Activated CD4-positive, alpha-beta T cell treated with anti-CD3 and anti-CD28 coated beads, Interleukin-10, Interleukin-2, amounts not matched to agents 100 ng/mL and 50 ng/mL, durations not matched to agents 16 hours and 8 hours (primary cell): Measurements from ENCODE around the gene PPP6R2.
"Not testable (repeated sequence)": the region's sequence is repeated elsewhere in the genome, so short reads cannot be mapped to it uniquely, and the experiment has no call there.

Source experiments
- DNase-seq: peaks from one replicate; pipeline ENCODE4 v3.0.0-alpha.2; 2020

PPP6R2 gene

DNA sequence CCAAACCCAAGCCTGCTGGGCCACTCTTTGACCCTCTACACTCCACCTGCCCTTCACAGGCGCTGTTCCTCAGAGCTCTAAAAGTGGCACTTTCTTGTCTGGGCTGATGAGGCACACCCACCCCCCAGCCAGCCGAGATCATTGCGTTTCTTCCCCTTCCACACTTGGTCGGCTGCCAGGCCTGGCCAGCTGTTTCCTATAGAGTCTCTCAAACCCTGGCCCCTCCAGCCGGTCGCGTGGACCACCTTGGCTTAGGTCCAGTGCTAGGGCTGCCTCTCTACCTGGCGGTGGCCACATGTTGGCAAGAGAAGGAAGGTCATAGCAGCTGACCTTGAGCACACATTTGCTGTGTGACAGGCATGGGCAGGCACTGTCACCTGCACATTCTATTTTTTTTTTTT, 60.6 kb downstream of the PPP6R2 start:
- no peak for DNase-seq

DNA sequence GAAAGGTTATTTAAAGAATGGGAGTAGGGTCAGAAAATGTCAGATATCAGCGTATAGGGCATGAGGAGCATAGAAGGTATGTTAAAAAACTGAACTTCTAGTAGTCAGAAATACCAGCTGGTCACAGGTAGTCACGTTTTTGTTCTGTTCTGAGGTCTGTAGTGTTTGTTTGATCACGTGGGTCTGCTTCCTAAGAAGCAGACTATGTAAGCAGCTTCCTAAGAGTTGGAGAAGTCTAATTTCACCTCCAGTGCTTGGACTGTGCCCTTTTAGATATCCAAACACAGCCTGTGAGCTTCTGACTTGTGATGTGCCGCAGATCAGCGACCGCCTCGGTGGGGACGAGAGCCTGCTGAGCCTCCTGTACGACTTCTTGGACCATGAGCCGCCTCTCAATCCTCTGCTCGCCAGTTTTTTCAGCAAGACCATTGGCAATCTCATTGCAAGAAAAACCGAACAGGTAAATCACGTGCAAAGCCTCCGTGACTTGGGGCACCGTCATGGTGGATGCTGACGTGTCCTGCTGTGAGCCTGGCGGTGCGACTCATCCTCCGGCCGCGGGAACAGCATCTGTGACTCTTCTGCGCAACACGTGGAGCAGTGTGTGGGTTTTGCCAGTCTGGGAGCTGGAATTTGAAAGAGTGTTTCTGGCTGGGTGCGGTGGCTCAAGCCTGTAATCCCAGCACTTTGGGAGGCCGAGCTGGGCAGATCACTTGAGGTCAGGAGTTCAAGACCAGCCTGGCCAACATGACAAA, 63.5 kb downstream of the PPP6R2 start:
- no peak for DNase-seq

DNA sequence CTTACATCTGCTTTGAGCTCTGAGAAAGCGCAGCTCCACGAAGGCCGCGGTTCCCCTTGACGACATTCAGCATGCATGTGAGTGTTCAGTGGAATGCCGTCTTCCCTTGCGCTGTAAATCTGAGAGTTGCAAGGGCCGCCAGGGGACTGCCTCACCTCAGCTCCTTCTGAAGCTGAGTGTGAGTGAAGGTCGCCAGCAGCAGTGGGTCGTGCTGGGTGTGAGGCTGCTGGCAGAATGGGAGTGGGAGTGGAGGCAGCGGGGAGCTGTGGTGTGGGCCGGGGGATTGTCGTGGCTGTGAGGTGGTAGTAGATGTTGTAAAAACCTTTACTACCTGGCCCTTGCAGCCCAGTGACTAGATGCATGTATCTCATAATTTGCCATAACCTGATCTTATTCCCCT, 65.2 kb downstream of the PPP6R2 start:
- DNase-seq: no peak

- DNase-seq: not testable (repeated sequence)
These were observed 65.8 kb downstream of the PPP6R2 start for GRCh38 chr22:50408954-50409353.

DNA sequence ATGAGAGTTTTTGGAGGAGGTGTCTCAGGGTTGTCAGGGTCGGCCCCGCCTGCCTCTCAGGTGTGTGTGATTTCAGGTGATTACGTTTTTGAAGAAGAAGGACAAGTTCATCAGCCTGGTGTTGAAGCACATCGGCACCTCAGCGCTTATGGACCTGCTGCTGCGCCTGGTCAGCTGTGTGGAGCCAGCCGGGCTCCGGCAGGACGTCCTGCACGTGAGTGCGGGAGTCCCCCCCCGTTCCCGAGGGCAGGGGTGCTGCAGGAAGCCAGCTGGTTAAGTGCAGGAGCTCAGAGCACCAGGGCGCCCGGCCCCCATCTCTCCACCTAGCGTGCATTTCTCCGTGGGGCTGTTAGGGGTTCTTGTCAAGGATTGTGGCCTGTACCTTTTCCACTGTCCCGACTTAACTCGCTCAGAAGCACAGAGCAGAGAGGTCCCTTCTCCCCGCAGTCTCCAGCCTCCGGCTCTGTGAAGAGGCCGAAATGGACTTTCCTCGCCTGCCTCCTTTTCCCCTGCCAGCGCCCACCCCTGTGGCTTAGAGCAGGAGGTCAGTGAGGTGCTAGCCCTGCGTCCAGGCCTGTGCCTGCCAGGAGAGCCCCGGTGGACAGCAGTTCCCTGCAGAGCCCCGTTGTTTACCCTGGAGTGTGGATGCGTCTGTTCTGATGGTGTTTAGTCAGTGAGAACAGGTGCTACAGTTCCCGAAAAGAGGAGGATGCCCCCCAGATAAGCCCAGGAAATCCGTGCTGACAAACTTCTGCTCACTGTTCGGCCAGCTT, 71.5 kb downstream of the PPP6R2 start:
- no peak for DNase-seq

DNA sequence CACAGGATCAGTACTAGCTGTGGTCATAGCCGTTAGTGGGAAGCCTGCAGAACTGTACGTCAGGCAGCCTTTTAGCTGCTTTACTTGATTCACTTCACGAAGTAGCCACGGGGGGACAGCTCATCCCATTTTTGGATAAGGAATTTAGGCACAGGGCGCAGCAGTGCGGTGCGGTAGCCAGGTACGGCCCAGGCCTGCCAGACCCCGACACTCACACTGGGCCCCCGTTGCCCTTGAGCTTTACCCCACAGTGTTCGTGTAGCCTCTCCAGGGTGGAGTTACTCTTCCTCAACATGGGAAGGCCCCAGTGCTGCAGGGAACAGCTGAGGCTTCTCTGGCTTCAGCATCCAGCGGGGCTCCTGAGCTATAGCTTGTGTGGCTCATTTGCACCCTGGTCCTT, 72.3 kb downstream of the PPP6R2 start:
- DNase-seq: no peak

GRCh38 chr22:50416996-50417395, 73.9 kb downstream of the PPP6R2 start:
- no peak for DNase-seq

- no peak for DNase-seq
These were observed 74.5 kb downstream of the PPP6R2 start for GRCh38 chr22:50417411-50418210.

- DNase-seq: no peak
These were observed 75.5 kb downstream of the PPP6R2 start for GRCh38 chr22:50418624-50419023.

DNA sequence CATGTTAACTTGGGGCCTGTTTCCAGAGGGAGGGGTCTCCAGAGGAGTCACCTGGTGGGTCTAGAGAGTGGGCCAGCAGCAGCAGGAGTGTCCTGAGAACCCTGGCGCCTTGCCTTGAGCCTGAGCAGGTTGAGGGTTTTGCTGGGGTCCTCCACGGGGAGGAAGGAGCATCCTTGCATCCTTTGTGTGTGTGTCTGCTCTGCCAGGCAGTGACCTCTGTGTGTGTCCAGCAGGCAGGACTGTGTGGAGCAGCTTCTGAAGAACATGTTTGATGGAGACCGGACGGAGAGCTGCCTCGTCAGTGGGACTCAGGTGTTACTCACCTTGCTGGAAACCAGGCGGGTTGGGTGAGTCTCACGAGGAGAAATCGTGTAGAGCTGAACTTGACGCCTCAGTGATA, 76.0 kb downstream of the PPP6R2 start:
- DNase-seq: no peak

DNA sequence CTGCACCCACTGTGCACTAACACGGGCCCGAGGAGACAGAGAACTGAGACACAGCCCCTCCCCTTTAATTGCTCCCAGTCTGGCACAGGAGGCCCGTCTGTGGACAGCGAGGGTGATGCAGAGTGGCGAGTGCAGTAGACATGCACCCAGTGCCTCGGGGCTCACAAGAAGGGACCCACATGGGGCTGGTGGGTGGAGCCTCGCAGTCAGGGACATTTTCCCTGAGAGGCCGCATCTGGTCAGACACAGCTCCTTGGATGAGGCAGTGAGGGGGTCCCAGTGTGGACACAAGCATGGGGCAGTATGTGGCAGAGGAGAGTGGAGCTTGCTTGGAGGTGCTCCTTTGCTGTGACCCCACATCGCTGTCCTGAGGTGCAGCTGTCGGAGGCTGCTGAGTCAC, 76.9 kb downstream of the PPP6R2 start:
- no peak for DNase-seq

- no peak for DNase-seq
These were observed 77.5 kb downstream of the PPP6R2 start for GRCh38 chr22:50420581-50420980.

- no peak for DNase-seq
These were observed 78.9 kb downstream of the PPP6R2 start for GRCh38 chr22:50422046-50422445.

DNA sequence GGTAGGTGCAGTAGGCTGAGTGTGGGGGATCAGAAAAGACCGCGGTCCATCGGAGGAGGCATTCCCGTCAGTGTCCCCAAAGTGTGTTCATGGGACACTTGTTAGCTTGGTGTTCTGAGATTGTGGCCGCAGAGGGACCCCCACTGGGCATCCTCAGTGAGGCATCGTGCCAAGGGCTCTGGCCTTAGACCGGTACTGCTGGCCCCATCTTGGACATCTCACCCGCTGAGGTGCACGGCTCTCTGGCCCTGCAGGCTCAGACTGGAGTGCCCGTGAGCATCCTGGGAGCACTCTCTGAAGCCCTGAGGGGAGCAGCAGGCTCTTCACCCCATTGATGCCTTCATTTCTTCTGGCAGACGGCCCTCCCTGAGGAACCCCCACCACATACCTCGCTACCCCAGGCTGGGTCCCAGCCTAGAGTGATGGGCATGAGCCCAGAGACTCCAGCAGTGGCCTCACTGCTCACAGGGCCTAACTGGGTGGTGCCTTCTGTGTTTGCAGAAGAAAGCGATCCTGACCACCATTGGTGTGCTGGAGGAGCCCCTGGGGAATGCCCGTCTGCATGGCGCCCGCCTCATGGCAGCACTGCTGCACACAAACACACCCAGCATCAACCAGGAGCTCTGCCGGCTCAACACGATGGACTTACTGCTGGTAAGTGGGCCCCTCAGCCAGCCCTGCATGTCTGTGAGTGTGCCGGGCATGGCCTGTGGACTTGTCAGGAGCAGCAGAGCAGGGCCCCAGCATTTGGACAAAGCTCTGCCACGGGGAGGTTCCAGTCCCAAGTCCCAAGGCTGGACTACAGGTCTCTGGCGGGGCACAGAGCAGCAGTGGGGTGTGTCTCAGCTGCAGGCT, 80.1 kb downstream of the PPP6R2 start:
- no peak for DNase-seq

GRCh38 chr22:50423956-50424355, 80.8 kb downstream of the PPP6R2 start:
- no peak for DNase-seq

- DNase-seq: no peak
These were observed 82.2 kb downstream of the PPP6R2 start for GRCh38 chr22:50425179-50425916.

- no peak for DNase-seq
These were observed 89.2 kb downstream of the PPP6R2 start for GRCh38 chr22:50432131-50432876.

GRCh38 chr22:50432877-50433510, 89.9 kb downstream of the PPP6R2 start:
- not testable (repeated sequence) for DNase-seq

GRCh38 chr22:50434849-50435248, 91.7 kb downstream of the PPP6R2 start:
- no peak for DNase-seq

GRCh38 chr22:50435291-50436014, 92.3 kb downstream of the PPP6R2 start:
- DNase-seq: no peak
